Tibial nerve (tissue), 4 donors: ENCODE data around the gene TMEM63C.

Experiments used
- CTCF ChIP-seq, 5 experiments: fragments of 200-600 bp in 3 of 5; fragments of 450-650 bp in 2 of 5; sonication (generic) in 3 of 5; IDR thresholded peaks; one replicate each; pipeline ENCODE4 v1.5.1; 2016 to 2019; ENCODE audit warnings: antibody characterized with exemption in 5 of 5, mild to moderate bottlenecking in 3 of 5, moderate library complexity in 2 of 5
- EP300 ChIP-seq, 2 donors: sonication (generic); formaldehyde crosslinking; IDR thresholded peaks; one replicate each; pipeline ENCODE4 v1.6.1; 2017; ENCODE audit warnings: antibody characterized with exemption in 2 of 2, mild to moderate bottlenecking in 1 of 2
- POLR2A ChIP-seq, 2 donors: fragments of 450-650 bp; IDR thresholded peaks; one replicate each; pipeline ENCODE4 v1.6.1; 2017; ENCODE audit warnings: antibody characterized with exemption in 2 of 2, mild to moderate bottlenecking in 2 of 2, moderate library complexity in 2 of 2

DNA sequence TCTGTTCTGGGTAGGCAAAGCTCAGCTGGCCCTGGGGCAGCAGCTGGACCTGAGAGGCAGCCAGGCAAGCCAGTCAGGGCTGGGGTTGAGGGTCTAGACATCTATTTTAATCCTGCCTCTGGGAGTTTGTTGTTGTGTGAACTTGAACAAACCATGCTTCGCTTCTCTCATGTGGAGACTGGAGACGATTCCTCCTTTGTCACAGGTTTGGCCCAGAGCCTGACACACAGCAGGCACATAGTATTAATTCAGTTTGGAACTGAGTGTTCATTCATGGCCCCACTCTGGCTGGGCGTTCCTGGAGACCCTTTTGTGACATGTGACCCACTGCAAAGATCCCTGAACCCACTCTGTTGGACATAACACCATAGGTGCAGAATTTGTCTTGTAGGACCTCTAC lies 50.1 kb downstream of the TMEM63C start:
- no peak for TF ChIP-seq CTCF (IDR thresholded peaks at IDR 0.05)
- TF ChIP-seq POLR2A (IDR thresholded peaks at IDR 0.05) = no peak
- no peak for TF ChIP-seq EP300 (IDR thresholded peaks at IDR 0.05)
